Measurements from ENCODE around the gene IQCC.

Gene IQCC

DNA sequence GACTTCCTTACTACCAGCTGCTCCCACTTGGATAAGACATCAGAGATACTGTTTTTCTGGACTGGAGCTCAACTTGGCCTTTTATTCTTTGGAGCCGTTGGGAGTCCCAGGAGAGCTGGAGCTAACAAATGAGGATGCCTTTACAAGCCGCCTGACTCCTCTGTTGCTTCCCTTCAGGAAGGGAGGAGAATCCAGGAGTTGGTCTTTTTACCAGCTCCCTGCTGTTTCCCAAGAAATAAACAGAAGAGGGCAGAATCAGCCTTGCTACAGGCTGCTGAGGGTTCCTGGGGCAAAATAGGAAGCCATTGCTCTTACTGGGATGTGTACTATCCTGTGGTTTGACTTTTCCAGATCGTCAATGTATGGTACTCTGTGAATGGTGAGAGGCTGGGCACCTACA lies 18.2 kb downstream of the IQCC start:
- TF ChIP-seq, protein P1, sequence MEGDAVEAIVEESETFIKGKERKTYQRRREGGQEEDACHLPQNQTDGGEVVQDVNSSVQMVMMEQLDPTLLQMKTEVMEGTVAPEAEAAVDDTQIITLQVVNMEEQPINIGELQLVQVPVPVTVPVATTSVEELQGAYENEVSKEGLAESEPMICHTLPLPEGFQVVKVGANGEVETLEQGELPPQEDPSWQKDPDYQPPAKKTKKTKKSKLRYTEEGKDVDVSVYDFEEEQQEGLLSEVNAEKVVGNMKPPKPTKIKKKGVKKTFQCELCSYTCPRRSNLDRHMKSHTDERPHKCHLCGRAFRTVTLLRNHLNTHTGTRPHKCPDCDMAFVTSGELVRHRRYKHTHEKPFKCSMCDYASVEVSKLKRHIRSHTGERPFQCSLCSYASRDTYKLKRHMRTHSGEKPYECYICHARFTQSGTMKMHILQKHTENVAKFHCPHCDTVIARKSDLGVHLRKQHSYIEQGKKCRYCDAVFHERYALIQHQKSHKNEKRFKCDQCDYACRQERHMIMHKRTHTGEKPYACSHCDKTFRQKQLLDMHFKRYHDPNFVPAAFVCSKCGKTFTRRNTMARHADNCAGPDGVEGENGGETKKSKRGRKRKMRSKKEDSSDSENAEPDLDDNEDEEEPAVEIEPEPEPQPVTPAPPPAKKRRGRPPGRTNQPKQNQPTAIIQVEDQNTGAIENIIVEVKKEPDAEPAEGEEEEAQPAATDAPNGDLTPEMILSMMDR (conservative IDR thresholded peaks at IDR 0.05; ENCODE audit: control insufficient read depth, insufficient read depth, low read depth, low read length), result peak; percentile 34
- DNase-seq (ENCODE audit: low read depth), result peak; percentile 51
- peak overlapping the region; percentile 7 for H3K4me3 ChIP-seq (ENCODE audit: control insufficient read depth, low read depth, low read length)

DNA sequence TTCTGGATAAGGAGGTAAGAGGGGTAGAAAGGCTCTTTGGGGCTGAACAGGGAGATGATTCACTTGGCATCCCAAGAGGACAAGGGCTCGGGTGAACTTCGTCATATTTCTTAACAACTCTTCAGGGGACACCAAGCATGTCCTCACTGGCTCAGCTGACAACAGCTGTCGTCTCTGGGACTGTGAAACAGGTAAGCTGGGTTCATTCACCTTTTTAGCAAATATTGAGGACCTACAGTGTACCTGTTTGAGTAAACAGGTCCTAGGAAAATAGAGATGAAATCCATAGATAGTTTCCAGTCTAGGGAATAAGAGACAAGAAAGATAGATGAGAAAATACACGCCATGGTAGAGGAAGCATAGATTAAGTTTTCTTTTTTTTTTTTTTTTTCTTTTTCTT lies 18.8 kb downstream of the IQCC start:
- TF ChIP-seq, protein P1 (conservative IDR thresholded peaks at IDR 0.05; ENCODE audit: control insufficient read depth, insufficient read depth, low read depth, low read length), result no peak
- no peak overlapping the region for H3K4me3 ChIP-seq (ENCODE audit: control insufficient read depth, low read depth, low read length)
- DNase-seq (ENCODE audit: low read depth), result no peak

- no peak for DNase-seq (ENCODE audit: low read depth)
- TF ChIP-seq, protein P1 (conservative IDR thresholded peaks at IDR 0.05; ENCODE audit: control insufficient read depth, insufficient read depth, low read depth, low read length), result no peak
- no peak overlapping the region for H3K4me3 ChIP-seq (ENCODE audit: control insufficient read depth, low read depth, low read length)
Observed at GRCh38 chr1:32228771-32229170, 23.3 kb downstream of the IQCC start.

GRCh38 chr1:32231843-32232432 lies 26.5 kb downstream of the IQCC start:
- no peak for DNase-seq (ENCODE audit: low read depth)
- TF ChIP-seq, protein P1 (conservative IDR thresholded peaks at IDR 0.05; ENCODE audit: control insufficient read depth, insufficient read depth, low read depth, low read length), result no peak
- H3K4me3 ChIP-seq (ENCODE audit: control insufficient read depth, low read depth, low read length), result no peak overlapping the region

- TF ChIP-seq, protein P1 (conservative IDR thresholded peaks at IDR 0.05; ENCODE audit: control insufficient read depth, insufficient read depth, low read depth, low read length), result no peak
- no peak for DNase-seq (ENCODE audit: low read depth)
- H3K4me3 ChIP-seq (ENCODE audit: control insufficient read depth, low read depth, low read length), result no peak overlapping the region
Observed at GRCh38 chr1:32232558-32233304, 27.3 kb downstream of the IQCC start.

GRCh38 chr1:32234792-32235191 lies 29.3 kb downstream of the IQCC start:
- H3K4me3 ChIP-seq (ENCODE audit: control insufficient read depth, low read depth, low read length), result no peak overlapping the region
- TF ChIP-seq, protein P1 (conservative IDR thresholded peaks at IDR 0.05; ENCODE audit: control insufficient read depth, insufficient read depth, low read depth, low read length), result no peak
- no peak for DNase-seq (ENCODE audit: low read depth)
